Measurements from ENCODE around the gene CDHR2.

Gene CDHR2

DNA sequence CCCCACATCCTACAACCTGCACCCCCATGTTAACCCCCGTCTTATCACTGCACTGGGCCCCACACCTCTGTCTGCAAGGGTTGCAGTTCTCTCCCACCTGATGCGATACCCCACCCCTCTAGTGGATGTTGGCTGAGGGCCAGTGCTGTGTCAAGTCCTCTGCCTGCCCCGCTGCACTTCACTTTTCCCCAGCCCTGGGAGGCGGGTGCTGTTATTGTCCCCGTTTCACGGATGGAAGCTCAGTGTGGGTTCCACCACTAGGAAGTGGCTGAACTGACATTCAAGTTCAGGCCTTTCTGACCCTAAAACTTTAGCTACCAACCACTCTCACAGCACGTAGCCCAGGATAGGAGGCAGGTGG, 77.7 kb downstream of the CDHR2 start:
- TF ChIP-seq CTCF (IDR thresholded peaks at IDR 0.05), result no peak
- H3K4me3 ChIP-seq (ENCODE audit: low read depth in 1 of 2, low read length in 1 of 2), result no peak overlapping the region

DNA sequence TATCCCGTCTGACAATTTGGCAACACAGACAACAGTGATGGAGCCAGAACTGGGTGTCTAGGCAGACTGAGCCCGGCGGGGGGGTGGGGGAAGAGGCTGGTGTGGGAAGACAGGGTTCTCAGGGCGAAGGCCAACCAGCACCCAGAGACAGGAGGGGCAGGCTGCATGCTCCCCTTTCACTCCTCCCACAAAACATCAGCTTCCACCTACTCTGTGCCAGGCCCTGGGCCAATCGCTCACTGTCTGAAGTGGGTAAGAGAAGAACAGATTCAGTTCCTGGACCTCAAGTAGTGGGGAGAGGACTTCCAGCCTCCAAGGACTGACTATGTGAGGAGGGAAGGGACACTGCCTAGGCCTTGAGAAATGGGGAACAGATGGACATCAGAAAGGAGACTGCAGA, 78.4 kb downstream of the CDHR2 start:
- Histone ChIP-seq H3K9me3 (no peaks in the 10 kb centered on the region), H3K27ac (no peak overlapping the region), H3K36me3 (no peaks in the 10 kb centered on the region), H3K4me1 (ENCODE audit: control insufficient read depth in 1 of 2, insufficient read depth in 1 of 2, low read depth in 1 of 2, low read length in 1 of 2) (no peaks in the 10 kb centered on the region), H3K27me3 (peaks cover 98% of the 10 kb centered on the region), H3K4me3 (ENCODE audit: low read depth in 1 of 2, low read length in 1 of 2) (no peak overlapping the region)
- TF ChIP-seq CTCF (IDR thresholded peaks at IDR 0.05), result no peak

More for the DNA sequence above, 77.7 kb downstream of the CDHR2 start:
- Histone ChIP-seq H3K9me3 (no peaks in the 10 kb centered on the region), H3K4me1 (ENCODE audit: control insufficient read depth in 1 of 2, insufficient read depth in 1 of 2, low read depth in 1 of 2, low read length in 1 of 2) (no peaks in the 10 kb centered on the region), H3K27me3 (peaks cover 97% of the 10 kb centered on the region), H3K27ac (no peak overlapping the region), H3K36me3 (no peaks in the 10 kb centered on the region)

DNA sequence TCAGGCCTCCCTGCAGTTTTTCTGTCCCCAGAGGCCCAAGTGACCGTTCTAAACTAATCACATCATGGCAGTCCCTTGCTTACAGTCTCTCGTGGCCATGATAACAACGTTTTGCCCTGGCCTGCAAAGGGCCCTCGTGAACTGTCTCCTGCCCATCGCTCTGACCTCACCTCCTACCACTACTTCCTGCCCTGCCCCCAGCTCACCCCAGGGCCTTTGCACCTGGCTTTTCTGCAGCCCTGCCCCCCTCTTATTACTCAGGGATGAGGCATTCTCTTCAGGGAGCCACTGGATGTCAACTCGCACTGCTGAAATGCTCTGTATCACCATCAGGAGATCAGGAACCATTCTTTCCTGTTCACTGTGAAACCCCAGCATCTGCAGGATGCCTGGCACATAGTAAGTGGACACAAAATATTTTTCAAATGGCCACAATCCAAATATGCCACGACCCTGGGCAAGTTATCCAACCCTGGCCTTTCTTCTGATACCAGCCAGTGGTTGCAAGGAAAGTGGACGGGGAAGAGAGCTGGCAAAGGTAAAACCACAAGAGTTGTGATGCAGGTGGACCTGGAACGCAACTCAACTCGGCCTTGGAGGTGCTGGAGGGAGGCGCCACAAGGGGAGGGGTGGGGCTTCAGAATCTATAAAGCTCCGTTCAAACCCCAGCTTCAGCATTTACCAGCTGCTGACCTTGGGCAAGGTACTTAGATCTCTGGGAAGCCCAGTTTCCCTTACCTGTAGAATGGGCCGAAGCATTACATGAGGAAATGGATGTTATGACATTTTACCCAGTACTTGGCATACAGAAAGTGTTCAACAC, 79.5 kb downstream of the CDHR2 start:
- no peaks in the 10 kb centered on the region for H3K4me1 ChIP-seq (ENCODE audit: control insufficient read depth in 1 of 2, insufficient read depth in 1 of 2, low read depth in 1 of 2, low read length in 1 of 2)
- H3K27ac ChIP-seq, result no peak overlapping the region
- no peaks in the 10 kb centered on the region for H3K36me3 ChIP-seq
- H3K27me3 ChIP-seq, result peaks cover 100% of the 10 kb centered on the region
- H3K9me3 ChIP-seq, result no peaks in the 10 kb centered on the region
- no peak overlapping the region for H3K4me3 ChIP-seq (ENCODE audit: low read depth in 1 of 2, low read length in 1 of 2)
- no peak for TF ChIP-seq CTCF (IDR thresholded peaks at IDR 0.05)

DNA sequence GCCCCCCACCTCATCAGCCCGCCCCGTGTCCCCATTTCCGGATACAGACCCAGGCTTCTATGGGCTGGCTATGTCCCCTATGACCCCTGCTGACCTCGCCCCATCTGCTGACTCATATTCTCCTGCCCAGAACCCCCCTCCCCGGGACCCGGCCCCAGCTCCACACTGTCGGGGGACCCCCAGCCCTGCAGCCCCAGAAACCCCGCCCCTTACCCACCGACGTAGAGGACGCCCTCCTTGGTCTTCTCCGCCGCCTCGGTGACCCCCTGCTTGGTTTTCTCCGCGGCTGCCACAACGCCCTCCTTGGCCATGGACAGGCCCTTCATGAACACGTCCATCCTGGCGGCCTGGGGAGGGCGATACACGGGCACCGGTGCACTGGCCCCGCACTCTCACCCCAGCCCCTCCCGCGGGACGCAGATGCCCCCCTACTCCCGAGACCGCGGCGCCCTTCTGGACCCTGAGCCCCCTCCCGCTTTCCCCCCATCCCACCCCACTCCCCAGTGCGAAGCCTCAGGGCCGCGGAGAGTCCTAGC, 80.2 kb downstream of the CDHR2 start:
- TF ChIP-seq CTCF (IDR thresholded peaks at IDR 0.05), result no peak
- Histone ChIP-seq H3K4me3 (ENCODE audit: low read depth in 1 of 2, low read length in 1 of 2) (no peak overlapping the region), H3K4me1 (ENCODE audit: control insufficient read depth in 1 of 2, insufficient read depth in 1 of 2, low read depth in 1 of 2, low read length in 1 of 2) (no peaks in the 10 kb centered on the region)

DNA sequence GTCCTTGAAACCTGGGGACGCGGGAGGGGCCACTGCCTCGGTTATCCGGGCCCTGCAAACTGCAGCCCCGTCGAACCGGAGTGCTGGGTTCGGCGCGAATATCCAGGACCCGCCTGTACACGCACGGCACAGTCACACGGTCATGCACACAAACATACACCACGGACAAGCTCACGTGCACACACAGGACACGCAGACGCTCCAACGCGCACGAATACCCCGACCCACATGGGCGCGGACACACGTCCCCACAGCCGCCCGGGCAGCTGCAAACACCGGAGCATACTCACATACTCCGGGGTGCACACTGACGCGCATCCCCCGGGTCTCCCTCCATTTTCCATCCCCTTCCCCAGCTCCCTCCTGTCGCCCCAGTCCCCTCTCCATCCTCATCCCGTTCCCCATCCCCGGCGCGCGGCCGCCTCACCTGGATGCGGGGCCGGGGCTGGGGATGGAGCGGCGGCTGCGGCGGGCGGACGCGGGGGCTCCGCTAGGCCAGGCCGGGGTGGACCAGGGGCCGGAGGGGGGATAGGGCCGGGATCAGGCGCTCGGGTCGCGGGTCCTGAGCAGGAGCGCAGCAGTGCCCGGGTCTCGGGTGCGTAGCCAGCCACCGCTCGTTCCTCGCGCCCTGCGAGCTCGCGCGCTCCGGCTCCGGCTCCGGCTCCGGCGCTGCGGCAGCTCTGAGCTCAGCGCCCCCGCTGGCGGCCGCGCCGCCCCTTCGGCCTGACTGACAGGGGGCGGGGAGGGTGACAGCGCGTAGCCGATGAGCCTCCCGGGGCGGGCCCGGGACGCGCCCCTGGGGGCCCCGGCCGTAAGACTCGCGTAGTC, 80.9 kb downstream of the CDHR2 start, which contains the start of the genes EIF4E1B and SNCB:
Gene EIF4E1B, plus strand, starts transcription at position 823 of the 828 bp plus-strand sequence. CDS start 12,113 bp downstream, outside the sequence.
Gene SNCB, minus strand, starts transcription at position 682 of the 828 bp plus-strand sequence. CDS start 880 bp downstream, outside the sequence.
- Histone ChIP-seq H3K36me3 (no peaks in the 10 kb centered on the region), H3K27ac (no peak within 1 kb of the TSS), H3K9me3 (no peaks in the 10 kb centered on the region), H3K27me3 (peaks cover 100% of the 10 kb centered on the region), H3K4me1 (ENCODE audit: control insufficient read depth in 1 of 2, insufficient read depth in 1 of 2, low read depth in 1 of 2, low read length in 1 of 2) (no peaks in the 10 kb centered on the region), H3K4me3 (ENCODE audit: low read depth in 1 of 2, low read length in 1 of 2) (no peak within 1 kb of the TSS)
- TF ChIP-seq CTCF (IDR thresholded peaks at IDR 0.05), result no peak

More for the DNA sequence above, 80.2 kb downstream of the CDHR2 start:
- Histone ChIP-seq H3K9me3 (no peaks in the 10 kb centered on the region), H3K27me3 (peaks cover 100% of the 10 kb centered on the region), H3K27ac (no peak overlapping the region), H3K36me3 (no peaks in the 10 kb centered on the region)
